Nephron (organoid): ENCODE results near the gene MRC2.

ENCODE experiments used
- H3K27ac Mint-ChIP-seq, 3 experiments: 2 replicates each; pipeline ENCODE4 v1.8.0; 2020; ENCODE audit warnings: mixed read lengths in 3 of 3, mild to moderate bottlenecking in 2 of 3, moderate library complexity in 1 of 3
- H3K27me3 Mint-ChIP-seq: 2 replicates; pipeline ENCODE4 v1.8.0; 2021; ENCODE audit warnings: low read depth, mild to moderate bottlenecking, moderate library complexity, mixed read lengths
- H3K36me3 Mint-ChIP-seq: 2 replicates; pipeline ENCODE4 v1.8.0; 2020; ENCODE audit warnings: low read depth, mixed read lengths
- H3K4me1 Mint-ChIP-seq: 2 replicates; pipeline ENCODE4 v1.8.0; 2020; ENCODE audit warnings: mixed read lengths
- H3K4me3 Mint-ChIP-seq, 3 experiments: 2 replicates each; pipeline ENCODE4 v1.8.0; 2020; ENCODE audit warnings: mild to moderate bottlenecking in 3 of 3, mixed read lengths in 3 of 3, moderate library complexity in 2 of 3
- H3K9me3 Mint-ChIP-seq: 2 replicates; pipeline ENCODE4 v1.8.0; 2020; ENCODE audit warnings: mixed read lengths
- CTCF ChIP-seq, 3 experiments: fragments of 200-600 bp; sonication (generic); IDR thresholded peaks; one replicate each; pipeline ENCODE4 v1.5.0; 2021; ENCODE audit warnings: antibody characterized with exemption in 3 of 3; ENCODE audit not compliant: unreplicated experiment in 3 of 3

Gene MRC2

GRCh38 chr17:62658136-62658920, 30.9 kb downstream of the MRC2 start:
- Mint-ChIP-seq H3K4me1 (peaks cover 47% of the 10 kb centered on the region), H3K27me3 (peaks cover 4% of the 10 kb centered on the region), H3K36me3 (peaks cover 59% of the 10 kb centered on the region), H3K27ac (peak overlapping the region; percentile 92 to 98 (median 95)), H3K4me3 (peak overlapping the region; percentile 7 to 53 (median 42)), H3K9me3 (peaks cover 15% of the 10 kb centered on the region)
- TF ChIP-seq CTCF (IDR thresholded peaks at IDR 0.05; ENCODE audit: unreplicated experiment in 3 of 3), result no peak

- Mint-ChIP-seq H3K4me3 (no peak overlapping the region), H3K9me3 (peaks cover 15% of the 10 kb centered on the region), H3K27ac (no peak overlapping the region), H3K36me3 (peaks cover 68% of the 10 kb centered on the region), H3K27me3 (peaks cover 4% of the 10 kb centered on the region), H3K4me1 (peaks cover 32% of the 10 kb centered on the region)
- no peak for TF ChIP-seq CTCF (IDR thresholded peaks at IDR 0.05; ENCODE audit: unreplicated experiment in 3 of 3)
These were observed 33.2 kb downstream of the MRC2 start for GRCh38 chr17:62660629-62661118.

- no peak for TF ChIP-seq CTCF (IDR thresholded peaks at IDR 0.05; ENCODE audit: unreplicated experiment in 3 of 3)
- Mint-ChIP-seq H3K27ac (peak overlapping the region in 1 of 3 experiments; percentile 71), H3K4me3 (no peak overlapping the region), H3K9me3 (peaks cover 15% of the 10 kb centered on the region), H3K27me3 (peaks cover 4% of the 10 kb centered on the region), H3K4me1 (peaks cover 28% of the 10 kb centered on the region), H3K36me3 (peaks cover 67% of the 10 kb centered on the region)
These were observed 33.9 kb downstream of the MRC2 start for GRCh38 chr17:62661337-62661736.

- Mint-ChIP-seq H3K36me3 (peaks cover 61% of the 10 kb centered on the region), H3K27me3 (peaks cover 4% of the 10 kb centered on the region), H3K4me1 (peaks cover 13% of the 10 kb centered on the region), H3K27ac (peak overlapping the region in 1 of 3 experiments; percentile 12), H3K4me3 (no peak overlapping the region), H3K9me3 (peaks cover 15% of the 10 kb centered on the region)
- TF ChIP-seq CTCF (IDR thresholded peaks at IDR 0.05; ENCODE audit: unreplicated experiment in 3 of 3), result no peak
These were observed 35.4 kb downstream of the MRC2 start for GRCh38 chr17:62662855-62663254.

GRCh38 chr17:62663304-62663703, 35.8 kb downstream of the MRC2 start:
- no peak overlapping the region for H3K27ac Mint-ChIP-seq
- TF ChIP-seq CTCF (IDR thresholded peaks at IDR 0.05; ENCODE audit: unreplicated experiment in 3 of 3), result no peak
- peaks cover 4% of the 10 kb centered on the region for H3K27me3 Mint-ChIP-seq
- no peak overlapping the region for H3K4me3 Mint-ChIP-seq
- peaks cover 8% of the 10 kb centered on the region for H3K4me1 Mint-ChIP-seq
- peaks cover 15% of the 10 kb centered on the region for H3K9me3 Mint-ChIP-seq
- peaks cover 58% of the 10 kb centered on the region for H3K36me3 Mint-ChIP-seq
